ENCODE measurements around the gene BLM. TPM values are rescaled to one million over a fixed set of nuclear protein-coding genes. Genes with fewer than 3 reads are reported as not detected.

Gene BLM
- total RNA-seq, 1 donor from 2014 or later: 11.5 TPM

- no peak for DNase-seq (ENCODE audit: low spot score)
- Mint-ChIP-seq H3K27me3 (ENCODE audit: unreplicated experiment) (no peaks in the 10 kb centered on the region), H3K4me3 (ENCODE audit: unreplicated experiment) (no peak overlapping the region), H3K9me3 (ENCODE audit: unreplicated experiment) (no peaks in the 10 kb centered on the region), H3K27ac (ENCODE audit: unreplicated experiment) (no peak overlapping the region), H3K36me3 (ENCODE audit: low read depth, unreplicated experiment) (peaks cover 4% of the 10 kb centered on the region), H3K4me1 (ENCODE audit: unreplicated experiment) (peaks cover 7% of the 10 kb centered on the region)
- TF ChIP-seq CTCF (IDR thresholded peaks at IDR 0.05; ENCODE audit: unreplicated experiment): no peak
These were observed 48.8 kb downstream of the BLM start for GRCh38 chr15:90765966-90766365.

- H3K9me3 Mint-ChIP-seq (ENCODE audit: unreplicated experiment): no peaks in the 10 kb centered on the region
- no peaks in the 10 kb centered on the region for H3K4me1 Mint-ChIP-seq (ENCODE audit: unreplicated experiment)
These were observed 52.2 kb downstream of the BLM start for GRCh38 chr15:90769375-90769774.

GRCh38 chr15:90773485-90773884, 56.3 kb downstream of the BLM start:
- no peaks in the 10 kb centered on the region for H3K36me3 Mint-ChIP-seq (ENCODE audit: low read depth, unreplicated experiment)
- no peaks in the 10 kb centered on the region for H3K27me3 Mint-ChIP-seq (ENCODE audit: unreplicated experiment)
- no peak overlapping the region for H3K27ac Mint-ChIP-seq (ENCODE audit: unreplicated experiment)

More at GRCh38 chr15:90769375-90769774, 52.2 kb downstream of the BLM start:
- no peak overlapping the region for H3K4me3 Mint-ChIP-seq (ENCODE audit: unreplicated experiment)
- H3K27ac Mint-ChIP-seq (ENCODE audit: unreplicated experiment): no peak overlapping the region
- peaks cover 4% of the 10 kb centered on the region for H3K36me3 Mint-ChIP-seq (ENCODE audit: low read depth, unreplicated experiment)
- H3K27me3 Mint-ChIP-seq (ENCODE audit: unreplicated experiment): no peaks in the 10 kb centered on the region
- no peak for DNase-seq (ENCODE audit: low spot score)
- no peak for TF ChIP-seq CTCF (IDR thresholded peaks at IDR 0.05; ENCODE audit: unreplicated experiment)

GRCh38 chr15:90774731-90775514, 57.8 kb downstream of the BLM start:
- Mint-ChIP-seq H3K4me1 (ENCODE audit: unreplicated experiment) (peaks cover 4% of the 10 kb centered on the region), H3K27me3 (ENCODE audit: unreplicated experiment) (no peaks in the 10 kb centered on the region), H3K9me3 (ENCODE audit: unreplicated experiment) (no peaks in the 10 kb centered on the region), H3K36me3 (ENCODE audit: low read depth, unreplicated experiment) (no peaks in the 10 kb centered on the region), H3K27ac (ENCODE audit: unreplicated experiment) (no peak overlapping the region), H3K4me3 (ENCODE audit: unreplicated experiment) (no peak overlapping the region)
- no peak for TF ChIP-seq CTCF (IDR thresholded peaks at IDR 0.05; ENCODE audit: unreplicated experiment)
- DNase-seq (ENCODE audit: low spot score): no peak

More at GRCh38 chr15:90773485-90773884, 56.3 kb downstream of the BLM start:
- no peaks in the 10 kb centered on the region for H3K9me3 Mint-ChIP-seq (ENCODE audit: unreplicated experiment)
- TF ChIP-seq CTCF (IDR thresholded peaks at IDR 0.05; ENCODE audit: unreplicated experiment): no peak
- H3K4me3 Mint-ChIP-seq (ENCODE audit: unreplicated experiment): no peak overlapping the region
- DNase-seq (ENCODE audit: low spot score): no peak
- H3K4me1 Mint-ChIP-seq (ENCODE audit: unreplicated experiment): no peaks in the 10 kb centered on the region

- Mint-ChIP-seq H3K9me3 (ENCODE audit: unreplicated experiment) (no peaks in the 10 kb centered on the region), H3K36me3 (ENCODE audit: low read depth, unreplicated experiment) (no peaks in the 10 kb centered on the region), H3K4me3 (ENCODE audit: unreplicated experiment) (no peak overlapping the region), H3K27me3 (ENCODE audit: unreplicated experiment) (peaks cover 2% of the 10 kb centered on the region), H3K4me1 (ENCODE audit: unreplicated experiment) (peaks cover 16% of the 10 kb centered on the region), H3K27ac (ENCODE audit: unreplicated experiment) (peak overlapping the region; percentile 10)
- no peak for DNase-seq (ENCODE audit: low spot score)
- TF ChIP-seq CTCF (IDR thresholded peaks at IDR 0.05; ENCODE audit: unreplicated experiment): no peak
These were observed 63.8 kb downstream of the BLM start for GRCh38 chr15:90780916-90781315.
